MM.1S (cell line): Measurements from ENCODE around the gene TDRD1.

Experiments
- DNase-seq: peaks from one replicate; pipeline ENCODE4 v3.0.0-alpha.2; 2015
- H2AFZ ChIP-seq: fragments of 300-600 bp; sonication (generic); 2 replicates; pipeline ENCODE4 v1.6.0; 2016; ENCODE audit warnings: antibody characterized with exemption, low read length
- H3F3A ChIP-seq: fragments of 300-600 bp; sonication (generic); 2 replicates; pipeline ENCODE4 v1.6.1; 2016; ENCODE audit warnings: mild to moderate bottlenecking, antibody characterized with exemption, low read length, moderate library complexity, mixed read lengths; ENCODE audit not compliant: insufficient read depth
- H3K27ac ChIP-seq: fragments of 300-600 bp; sonication (generic); 2 replicates; pipeline ENCODE4 v1.5.1; 2016; ENCODE audit warnings: mild to moderate bottlenecking, low read length
- H3K27me3 ChIP-seq: fragments of 300-600 bp; sonication (generic); replicated peaks from 2 replicates; pipeline ENCODE4 v1.6.0; 2016; ENCODE audit warnings: low read length; ENCODE audit not compliant: insufficient read depth
- H3K36me3 ChIP-seq: fragments of 300-600 bp; sonication (generic); replicated peaks from 2 replicates; pipeline ENCODE4 v1.6.1; 2016; ENCODE audit warnings: mild to moderate bottlenecking, low read length, mixed read lengths; ENCODE audit not compliant: insufficient read depth
- H3K4me1 ChIP-seq: fragments of 300-600 bp; sonication (generic); 2 replicates; pipeline ENCODE4 v1.6.1; 2016; ENCODE audit warnings: low read length, mixed read lengths
- H3K4me2 ChIP-seq: fragments of 300-600 bp; sonication (generic); 2 replicates; pipeline ENCODE4 v1.6.0; 2016; ENCODE audit warnings: low read depth, low read length
- H3K4me3 ChIP-seq: fragments of 300-600 bp; sonication (generic); 2 replicates; pipeline ENCODE4 v1.5.1; 2016; ENCODE audit warnings: low read length, mixed read lengths
- H3K79me2 ChIP-seq: fragments of 300-600 bp; sonication (generic); 2 replicates; pipeline ENCODE4 v1.6.1; 2016; ENCODE audit warnings: mixed run types, low read length, mixed read lengths
- H3K9ac ChIP-seq: fragments of 300-600 bp; sonication (generic); 2 replicates; pipeline ENCODE4 v1.6.1; 2016; ENCODE audit warnings: low read length, mixed read lengths
- H3K9me2 ChIP-seq: fragments of 300-600 bp; sonication (generic); replicated peaks from 2 replicates; pipeline ENCODE4 v1.6.1; 2016; ENCODE audit warnings: mild to moderate bottlenecking, low read length, mixed read lengths; ENCODE audit not compliant: insufficient read depth
- H3K9me3 ChIP-seq: fragments of 300-600 bp; sonication (generic); replicated peaks from 2 replicates; pipeline ENCODE4 v1.6.1; 2016; ENCODE audit warnings: mild to moderate bottlenecking, low read length, mixed read lengths; ENCODE audit not compliant: insufficient read depth
- H4K20me1 ChIP-seq: fragments of 300-600 bp; sonication (generic); 2 replicates; pipeline ENCODE4 v1.6.1; 2016; ENCODE audit warnings: mild to moderate bottlenecking, low read length, moderate library complexity, mixed read lengths; ENCODE audit not compliant: insufficient read depth
- CTCF ChIP-seq: fragments of 300-600 bp; sonication (generic); IDR thresholded peaks from 2 replicates; pipeline ENCODE4 v1.5.1; 2016; ENCODE audit warnings: antibody characterized with exemption, low read length, mixed read lengths
- EZH2 ChIP-seq: fragments of 300-600 bp; sonication (generic); optimal IDR thresholded peaks from 2 replicates; pipeline ENCODE3; 2017; ENCODE audit warnings: low read depth, mild to moderate bottlenecking, antibody characterized with exemption, low read length, mixed read lengths
- EZH2phosphoT487 ChIP-seq: fragments of 300-600 bp; sonication (generic); IDR thresholded peaks from 2 replicates; pipeline ENCODE4 v1.6.1; 2018; ENCODE audit warnings: antibody characterized with exemption, low read length

The TDRD1 gene

GRCh38 chr10:114276066-114276465, 96.9 kb downstream of the TDRD1 start:
- Histone ChIP-seq H2AFZ (no peak overlapping the region), H3K4me3 (no peak overlapping the region), H3K4me2 (no peak overlapping the region), H4K20me1 (no peaks in the 10 kb centered on the region), H3K9ac (no peak overlapping the region), H3F3A (no peaks in the 10 kb centered on the region), H3K9me3 (no peaks in the 10 kb centered on the region), H3K9me2 (no peaks in the 10 kb centered on the region), H3K36me3 (no peaks in the 10 kb centered on the region), H3K27ac (no peak overlapping the region), H3K4me1 (no peaks in the 10 kb centered on the region), H3K79me2 (no peaks in the 10 kb centered on the region), H3K27me3 (no peaks in the 10 kb centered on the region)
- DNase-seq = no peak
- TF ChIP-seq CTCF = no peak
- no peak for TF ChIP-seq EZH2
- TF ChIP-seq EZH2phosphoT487 = no peak

GRCh38 chr10:114276671-114277070, 97.5 kb downstream of the TDRD1 start:
- no peak for TF ChIP-seq EZH2
- no peak for TF ChIP-seq EZH2phosphoT487
- no peak for TF ChIP-seq CTCF
- H3K27ac ChIP-seq = no peak overlapping the region
- no peaks in the 10 kb centered on the region for H3K36me3 ChIP-seq
- no peaks in the 10 kb centered on the region for H3F3A ChIP-seq
- no peaks in the 10 kb centered on the region for H3K79me2 ChIP-seq
- no peaks in the 10 kb centered on the region for H4K20me1 ChIP-seq
- no peaks in the 10 kb centered on the region for H3K9me3 ChIP-seq
- no peak overlapping the region for H3K4me2 ChIP-seq
- no peak overlapping the region for H2AFZ ChIP-seq
- H3K27me3 ChIP-seq = no peaks in the 10 kb centered on the region
- H3K9ac ChIP-seq = no peak overlapping the region
- DNase-seq = no peak
- no peaks in the 10 kb centered on the region for H3K9me2 ChIP-seq
- no peak overlapping the region for H3K4me3 ChIP-seq
- no peaks in the 10 kb centered on the region for H3K4me1 ChIP-seq

GRCh38 chr10:114278140-114278883, 99.2 kb downstream of the TDRD1 start:
- Histone ChIP-seq H3K4me3 (no peak overlapping the region), H3K9me3 (no peaks in the 10 kb centered on the region), H3K27me3 (no peaks in the 10 kb centered on the region), H3K27ac (no peak overlapping the region), H3K4me2 (no peak overlapping the region), H3K36me3 (no peaks in the 10 kb centered on the region), H3K4me1 (no peaks in the 10 kb centered on the region), H4K20me1 (no peaks in the 10 kb centered on the region), H3K9ac (no peak overlapping the region), H3K9me2 (no peaks in the 10 kb centered on the region), H2AFZ (no peak overlapping the region), H3F3A (no peaks in the 10 kb centered on the region), H3K79me2 (no peaks in the 10 kb centered on the region)
- DNase-seq = no peak
- TF ChIP-seq EZH2 = no peak

GRCh38 chr10:114278884-114279191, 99.7 kb downstream of the TDRD1 start:
- TF ChIP-seq EZH2phosphoT487 (no peak), EZH2 (no peak), CTCF (no peak)
- H3K4me2 ChIP-seq = no peak overlapping the region

More at GRCh38 chr10:114278884-114279191, 99.7 kb downstream of the TDRD1 start:
- Histone ChIP-seq H3K9ac (no peak overlapping the region), H3K9me3 (no peaks in the 10 kb centered on the region), H3K4me3 (no peak overlapping the region), H3K79me2 (no peaks in the 10 kb centered on the region), H3K27ac (no peak overlapping the region), H3K27me3 (no peaks in the 10 kb centered on the region), H3K9me2 (no peaks in the 10 kb centered on the region), H3F3A (no peaks in the 10 kb centered on the region), H4K20me1 (no peaks in the 10 kb centered on the region), H3K36me3 (no peaks in the 10 kb centered on the region), H3K4me1 (no peaks in the 10 kb centered on the region), H2AFZ (no peak overlapping the region)
- no peak for DNase-seq
